Measurements from ENCODE around the gene MLST8. TPM values are rescaled to one million over a fixed set of nuclear protein-coding genes. Genes with fewer than 3 reads are reported as not detected.
A peak's percentile ranks its signal among the peaks of the same experiment; 100 is the strongest.

MLST8 gene
- total and polyA plus RNA-seq, 12 donors, result 19.3 to 43.1 (median 24.7) TPM

DNA sequence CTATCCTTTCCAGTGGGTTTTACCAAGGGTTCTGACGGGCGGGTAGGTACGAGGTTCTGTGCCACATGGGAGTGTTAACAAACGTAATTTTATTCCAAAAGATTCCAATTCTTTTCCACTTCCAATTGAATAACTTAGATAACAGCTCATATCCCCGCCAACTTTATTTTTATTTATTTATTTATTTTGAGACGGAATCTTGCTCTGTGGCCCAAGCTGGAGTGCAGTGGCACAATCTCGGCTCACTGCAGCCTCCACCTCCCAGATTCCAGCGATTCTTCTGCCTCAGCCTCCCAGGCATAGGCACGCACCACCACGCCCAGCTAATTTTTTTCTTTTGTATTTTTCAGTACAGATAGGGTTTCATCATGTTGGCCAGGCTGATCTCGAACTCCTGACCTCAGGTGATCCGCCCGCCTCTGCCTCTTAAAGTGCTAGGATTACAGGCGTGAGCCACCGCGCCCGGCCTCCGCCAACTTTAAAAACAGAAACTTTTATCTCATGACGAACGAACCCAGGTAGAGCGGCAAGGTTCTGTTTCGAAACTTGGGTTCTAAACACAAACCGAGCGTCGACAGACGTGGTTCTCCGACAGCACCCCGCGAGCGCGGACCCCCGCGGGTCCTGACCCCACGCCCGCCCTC is 45.5 kb downstream of the MLST8 start:
- DNase-seq (no peak), ATAC-seq (peak in 1 of 8 donors; percentile 1)
- TF ChIP-seq, protein P1, sequence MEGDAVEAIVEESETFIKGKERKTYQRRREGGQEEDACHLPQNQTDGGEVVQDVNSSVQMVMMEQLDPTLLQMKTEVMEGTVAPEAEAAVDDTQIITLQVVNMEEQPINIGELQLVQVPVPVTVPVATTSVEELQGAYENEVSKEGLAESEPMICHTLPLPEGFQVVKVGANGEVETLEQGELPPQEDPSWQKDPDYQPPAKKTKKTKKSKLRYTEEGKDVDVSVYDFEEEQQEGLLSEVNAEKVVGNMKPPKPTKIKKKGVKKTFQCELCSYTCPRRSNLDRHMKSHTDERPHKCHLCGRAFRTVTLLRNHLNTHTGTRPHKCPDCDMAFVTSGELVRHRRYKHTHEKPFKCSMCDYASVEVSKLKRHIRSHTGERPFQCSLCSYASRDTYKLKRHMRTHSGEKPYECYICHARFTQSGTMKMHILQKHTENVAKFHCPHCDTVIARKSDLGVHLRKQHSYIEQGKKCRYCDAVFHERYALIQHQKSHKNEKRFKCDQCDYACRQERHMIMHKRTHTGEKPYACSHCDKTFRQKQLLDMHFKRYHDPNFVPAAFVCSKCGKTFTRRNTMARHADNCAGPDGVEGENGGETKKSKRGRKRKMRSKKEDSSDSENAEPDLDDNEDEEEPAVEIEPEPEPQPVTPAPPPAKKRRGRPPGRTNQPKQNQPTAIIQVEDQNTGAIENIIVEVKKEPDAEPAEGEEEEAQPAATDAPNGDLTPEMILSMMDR (IDR thresholded peaks at IDR 0.05), result no peak
- H3K27me3 ChIP-seq, result no peaks in the 10 kb centered on the region
- peaks cover 4 to 64% (median 33%) of the 10 kb centered on the region in 9 donors for H3K36me3 ChIP-seq
- H3K27ac ChIP-seq, result peak overlapping the region; percentile 82 to 98 (median 94)
- intact Hi-C loops (cut with DNase I), result loop anchor here in 3 of 10 donors (5.0 to 10.0 kb wide), 4 partner anchors 93 to 252 kb away; partner anchors contain the start of genes NHERF2 (in 1 of the 3) and TRAF7 (in 1 of the 3)
- H3K9me3 ChIP-seq, result no peaks in the 10 kb centered on the region
- WGBS, 2 donors, result 2 to 3% methylated on average over 33 to 35 of the region's 35 CpGs
- H3K4me1 ChIP-seq, result peaks cover 7 to 28% (median 18%) of the 10 kb centered on the region in 9 donors
- H3K4me3 ChIP-seq, result peak overlapping the region; percentile 46 to 99 (median 76)

DNA sequence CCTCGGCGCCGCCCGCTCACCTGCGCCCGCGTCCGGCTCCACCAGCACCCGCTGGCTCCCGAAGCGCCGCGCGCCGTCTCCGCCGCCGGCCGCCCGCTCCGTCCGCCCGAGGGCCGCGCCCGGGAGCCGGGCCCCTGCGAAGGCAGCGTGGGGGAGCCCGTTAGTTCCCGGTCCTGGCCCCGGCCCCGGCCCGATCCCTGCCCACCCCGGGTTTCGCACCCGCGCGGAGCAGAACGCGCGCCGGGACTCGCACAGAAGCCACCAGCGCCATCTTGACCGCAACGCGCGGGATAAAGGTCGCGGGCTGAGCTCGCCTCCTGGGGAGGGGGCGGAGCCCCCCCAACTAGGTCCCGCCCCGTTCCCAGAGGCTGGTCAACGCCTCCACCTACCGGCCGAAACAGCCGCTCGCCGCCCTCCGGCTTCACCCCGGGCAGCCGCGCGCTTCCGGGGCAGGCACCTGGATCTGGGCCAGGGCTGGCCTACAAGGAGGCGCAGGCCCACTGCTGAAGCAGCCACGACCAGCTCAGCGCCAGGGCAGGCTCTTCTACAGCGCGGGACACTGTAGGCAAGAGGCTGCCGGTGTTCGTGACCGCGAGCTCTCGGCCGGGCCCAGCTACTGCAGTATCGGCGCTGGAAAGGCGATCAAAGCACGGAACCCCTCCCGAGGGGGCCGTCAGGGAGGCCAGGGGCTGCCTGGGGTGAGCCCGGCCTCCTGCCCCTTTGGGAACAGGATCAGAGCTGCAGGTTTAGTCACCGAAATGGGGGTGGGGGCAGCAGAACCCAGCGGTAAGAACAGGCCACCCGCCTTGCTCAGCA is 46.2 kb downstream of the MLST8 start, which contains the start of gene ECI1:
Gene ECI1, minus strand, starts transcription at position 292 of the 816 bp plus-strand sequence. Its CDS starts 21 bp downstream, at position 271.
- intact Hi-C loops (cut with DNase I), result loop anchor here in 3 of 10 donors (5.0 to 10.0 kb wide), 4 partner anchors 94 to 251 kb away; partner anchors contain the start of genes NHERF2 (in 1 of the 3) and TRAF7 (in 1 of the 3)
- peak within 1 kb of the TSS; percentile 46 to 99 (median 76) for H3K4me3 ChIP-seq
- no peaks in the 10 kb centered on the region for H3K27me3 ChIP-seq
- peaks cover 7 to 28% (median 18%) of the 10 kb centered on the region in 9 donors for H3K4me1 ChIP-seq
- H3K27ac ChIP-seq, result peak within 1 kb of the TSS; percentile 82 to 98 (median 94)
- peaks cover 4 to 64% (median 34%) of the 10 kb centered on the region in 9 donors for H3K36me3 ChIP-seq
- peak; percentile 96 to 99 (median 98) for ATAC-seq
- peak; percentile 96 to 99 for DNase-seq
- 2% methylated on average over 68 to 88 of the region's 88 CpGs for WGBS, 2 donors
- TF ChIP-seq, protein P1 (IDR thresholded peaks at IDR 0.05), result peak; percentile 57 to 94 (median 79)
- no peaks in the 10 kb centered on the region for H3K9me3 ChIP-seq

DNA sequence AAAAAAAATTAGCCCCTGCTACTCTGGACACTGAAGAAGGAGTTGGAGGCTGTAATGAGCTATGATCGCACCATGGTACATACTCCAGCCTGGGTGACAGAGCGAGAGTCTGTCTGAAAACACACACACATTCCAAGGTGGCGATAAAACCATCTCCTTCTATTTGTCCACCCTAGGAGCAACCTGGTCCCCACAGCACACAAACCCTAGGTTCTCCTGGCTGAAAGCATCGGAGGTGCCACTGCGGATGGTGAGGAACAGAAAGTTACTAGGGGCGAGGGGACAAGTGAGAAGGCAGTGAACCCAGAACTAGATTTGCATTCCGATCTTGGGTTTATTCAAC is 47.5 kb downstream of the MLST8 start:
- Histone ChIP-seq H3K27me3 (no peaks in the 10 kb centered on the region), H3K27ac (no peak overlapping the region), H3K9me3 (no peaks in the 10 kb centered on the region), H3K4me1 (peaks cover 7 to 28% (median 18%) of the 10 kb centered on the region in 9 donors), H3K36me3 (peaks cover 4 to 68% (median 44%) of the 10 kb centered on the region in 9 donors), H3K4me3 (no peak overlapping the region)
- ATAC-seq (no peak), DNase-seq (no peak)
- intact Hi-C loops (cut with DNase I), result loop anchor here in 3 of 10 donors (5.0 to 10.0 kb wide), 4 partner anchors 95 to 250 kb away; partner anchors contain the start of genes NHERF2 (in 1 of the 3) and TRAF7 (in 1 of the 3)
- TF ChIP-seq, protein P1 (IDR thresholded peaks at IDR 0.05), result no peak
- WGBS, 2 donors, result 95 to 97% methylated on average over 7 of the region's 7 CpGs

DNA sequence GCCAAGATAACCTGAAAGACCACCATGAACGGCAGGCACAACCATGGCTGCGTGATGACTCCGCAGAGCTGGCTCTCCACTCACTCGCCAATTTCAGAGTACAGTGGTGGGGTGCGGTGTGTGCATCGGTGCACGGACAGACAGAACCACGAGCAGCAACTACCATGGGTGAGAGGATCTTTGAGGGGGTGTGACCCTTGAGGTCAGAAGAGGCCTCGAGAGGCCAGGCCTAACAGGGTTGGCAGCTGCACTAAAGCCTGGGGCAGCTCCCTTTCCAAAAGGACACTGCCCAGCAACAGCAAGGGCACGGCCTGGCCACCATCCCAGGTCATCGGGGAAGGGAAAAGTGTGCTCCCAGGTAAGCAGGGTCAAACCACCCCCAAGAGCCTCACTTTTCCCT is 48.0 kb downstream of the MLST8 start:
- Histone ChIP-seq H3K4me3 (no peak overlapping the region), H3K4me1 (peaks cover 7 to 28% (median 18%) of the 10 kb centered on the region in 9 donors), H3K36me3 (peaks cover 4 to 71% (median 49%) of the 10 kb centered on the region in 9 donors), H3K27ac (no peak overlapping the region), H3K9me3 (no peaks in the 10 kb centered on the region), H3K27me3 (no peaks in the 10 kb centered on the region)
- TF ChIP-seq, protein P1 (IDR thresholded peaks at IDR 0.05), result no peak
- intact Hi-C loops (cut with DNase I), result loop anchor here in 3 of 10 donors (5.0 to 10.0 kb wide), 4 partner anchors 96 to 249 kb away; partner anchors contain the start of genes NHERF2 (in 1 of the 3) and TRAF7 (in 1 of the 3)
- 85 to 90% methylated on average over 11 of the region's 11 CpGs for WGBS, 2 donors
- DNase-seq (no peak), ATAC-seq (no peak)
